HG03196 (cell line): ENCODE data around the gene GALNT1.
"Not testable (repeated sequence)": the region's sequence is repeated elsewhere in the genome, so short reads cannot be mapped to it uniquely, and the experiment has no call there.

ENCODE experiments used
- ATAC-seq: cut with Tn5 transposase; IDR thresholded peaks from one replicate; pipeline ENCODE4 v1.9.1; 2021; ENCODE audit not compliant: unreplicated experiment

The GALNT1 gene

GRCh38 chr18:35581546-35581897 is at the start of gene GALNT1:
Gene GALNT1 (plus strand): TSS chr18:35581740. CDS start chr18:35654663, 72,923 bp downstream.
- no peak for ATAC-seq

DNA sequence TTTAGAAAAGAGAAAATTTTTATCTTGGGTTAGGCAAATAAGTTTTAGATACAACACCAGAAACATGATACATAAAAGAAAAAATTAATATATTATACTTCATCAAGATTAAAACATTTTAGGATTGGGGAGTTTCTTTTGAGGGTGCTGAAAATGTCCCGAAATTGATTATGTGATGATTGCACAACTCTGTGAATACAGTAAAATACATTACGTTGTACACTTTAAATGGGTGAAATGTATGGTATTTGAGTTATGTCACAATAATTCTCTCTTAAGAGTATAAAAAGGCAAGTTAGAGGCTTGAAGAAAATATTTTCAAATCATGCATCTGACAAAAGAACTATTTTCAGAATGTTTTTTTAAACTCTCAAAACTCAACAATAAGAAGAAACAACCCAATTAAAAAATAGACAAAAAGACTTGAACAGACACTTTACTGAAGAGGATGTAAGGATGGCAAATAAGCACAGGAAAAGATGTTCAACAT is 47.6 kb upstream of the GALNT1 start:
- no peak for ATAC-seq

- ATAC-seq, result no peak
Measured at GRCh38 chr18:35535297-35535696, 46.2 kb upstream of the GALNT1 start.

DNA sequence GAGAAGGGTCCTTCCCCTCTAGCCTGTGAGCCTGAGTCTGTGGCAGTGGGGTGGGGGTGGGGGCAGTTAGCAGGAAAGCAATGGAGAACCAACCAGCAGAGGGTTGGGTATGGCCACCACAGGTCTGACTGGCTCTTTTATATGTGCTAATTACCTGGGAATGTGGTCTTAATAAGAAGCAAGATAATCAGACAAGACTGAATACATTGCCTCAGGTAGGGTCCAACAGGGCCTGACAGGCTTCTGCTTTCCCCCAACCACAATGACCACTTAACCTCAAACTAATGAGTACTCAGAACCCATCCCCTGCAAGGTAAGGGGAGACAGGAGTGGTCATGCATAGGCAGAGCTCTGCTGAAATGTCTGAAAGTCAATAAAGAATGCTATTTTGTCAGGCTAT is 39.2 kb upstream of the GALNT1 start:
- no peak for ATAC-seq

DNA sequence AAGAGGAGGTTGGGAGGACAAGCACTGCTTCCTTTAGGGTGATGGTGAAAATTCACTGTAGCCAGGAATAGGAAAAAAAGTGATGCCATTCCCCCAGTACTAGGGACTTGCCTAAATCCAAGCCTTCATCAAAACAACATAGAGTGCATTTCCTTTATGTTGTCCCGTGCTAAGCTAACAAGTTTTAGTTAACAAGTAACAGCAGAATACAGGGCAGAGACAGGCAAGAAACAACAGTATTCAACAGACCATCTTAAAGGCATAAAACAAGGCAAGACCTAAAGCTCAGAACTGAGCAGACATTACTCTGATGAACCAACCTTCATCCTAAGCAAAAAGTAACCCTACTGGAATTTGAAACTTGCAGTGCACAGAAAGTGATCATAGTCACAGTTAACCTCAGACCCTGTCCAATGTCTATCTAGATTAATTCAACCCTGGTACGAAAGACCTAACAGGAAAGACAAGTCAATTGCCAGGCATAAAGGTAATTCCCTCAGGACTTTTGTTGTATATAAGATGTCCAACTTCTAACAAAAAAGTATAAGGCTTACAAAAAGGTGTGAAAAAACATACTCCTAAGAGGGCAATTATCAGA is 34.4 kb upstream of the GALNT1 start:
- no peak for ATAC-seq

- no peak for ATAC-seq
Measured at GRCh38 chr18:35549564-35549963, 32.0 kb upstream of the GALNT1 start.

DNA sequence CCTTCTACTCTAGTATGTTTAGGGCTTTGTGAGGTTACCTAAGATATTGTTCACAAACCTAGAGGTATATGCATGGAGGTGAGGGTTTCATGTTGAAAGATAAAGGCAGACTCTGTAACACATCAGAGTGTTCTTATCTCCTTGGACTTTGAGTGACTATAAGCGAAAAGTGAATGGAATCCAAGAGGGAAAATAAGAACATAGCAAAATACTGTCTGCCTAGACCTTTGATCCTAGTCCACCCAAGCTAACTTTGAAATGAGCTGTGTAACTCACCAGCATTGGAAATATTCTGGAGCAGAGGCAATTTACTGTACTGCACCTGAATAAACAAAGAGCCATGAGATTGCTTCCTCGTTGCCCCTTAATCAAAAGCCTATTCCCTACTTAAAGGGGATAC is 28.2 kb upstream of the GALNT1 start:
- no peak for ATAC-seq

DNA sequence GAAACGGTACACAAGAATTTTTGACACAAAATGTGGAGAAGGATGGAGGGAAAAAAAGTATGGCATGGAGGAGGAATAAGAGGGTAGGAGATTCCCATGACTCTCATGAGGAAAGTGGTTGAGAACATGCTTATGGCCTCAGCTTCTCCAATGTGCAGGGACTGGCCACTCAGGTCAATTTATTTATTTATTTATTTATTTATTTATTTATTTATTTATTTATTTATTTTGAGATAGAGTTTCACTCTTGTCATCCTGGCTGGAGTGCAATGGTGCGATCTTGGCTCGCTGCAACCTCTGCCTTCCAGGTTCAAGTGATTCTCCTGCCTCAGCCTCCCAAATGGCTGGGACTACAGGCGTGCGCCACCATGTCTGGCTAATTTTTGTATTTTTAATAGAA is 26.0 kb upstream of the GALNT1 start:
- not testable (repeated sequence) for ATAC-seq

GRCh38 chr18:35559867-35560266 is 21.7 kb upstream of the GALNT1 start:
- no peak for ATAC-seq

DNA sequence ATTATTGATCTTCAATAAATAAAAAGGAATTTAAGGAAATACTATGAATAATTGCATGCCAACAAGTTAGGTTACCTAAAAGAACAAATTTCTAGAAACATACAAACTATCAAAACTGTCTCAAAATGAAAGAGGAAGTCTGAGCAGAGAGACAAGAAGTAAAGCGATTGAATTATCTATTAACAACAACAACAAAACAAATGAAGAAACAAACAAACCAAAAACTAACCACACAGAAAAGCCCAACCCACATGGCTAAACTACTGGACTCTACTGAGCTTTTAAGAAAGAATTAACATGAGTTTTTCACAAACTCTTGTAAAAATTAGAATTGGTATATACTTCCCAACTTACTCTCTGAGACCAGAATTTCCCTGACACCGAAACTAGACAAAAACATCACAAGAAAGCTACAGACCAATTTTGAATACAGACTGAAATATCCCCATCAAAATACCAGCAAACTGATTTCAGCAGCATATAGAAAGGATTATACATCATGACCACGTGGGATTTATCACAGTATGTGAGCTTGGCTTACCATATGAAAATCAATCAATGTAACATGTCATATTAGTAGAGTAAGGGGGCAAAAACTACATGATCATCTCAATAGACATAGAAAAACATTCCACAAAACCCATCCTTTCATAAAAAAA is 16.6 kb upstream of the GALNT1 start:
- peak; percentile 76 for ATAC-seq

DNA sequence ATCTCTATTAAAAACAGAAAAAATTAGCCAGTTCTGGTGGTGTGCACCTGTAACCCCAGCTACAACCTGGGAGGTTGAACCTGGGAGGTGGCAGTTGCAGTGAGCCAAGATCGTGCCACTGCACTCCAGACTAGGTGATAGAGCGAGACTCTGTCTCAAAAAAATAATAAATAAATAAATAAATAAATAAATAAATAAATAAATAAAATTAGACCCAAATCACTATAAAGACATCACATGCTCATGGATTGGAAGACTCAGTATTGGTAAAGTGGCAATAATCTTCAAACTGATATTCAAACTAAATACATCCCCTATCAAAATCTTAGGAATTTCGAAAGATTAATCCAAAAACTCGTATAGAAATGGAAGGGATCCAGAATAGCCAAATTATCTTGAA is 15.5 kb upstream of the GALNT1 start:
- ATAC-seq, result no peak

- no peak for ATAC-seq
Measured at GRCh38 chr18:35570182-35570581, 11.4 kb upstream of the GALNT1 start.

DNA sequence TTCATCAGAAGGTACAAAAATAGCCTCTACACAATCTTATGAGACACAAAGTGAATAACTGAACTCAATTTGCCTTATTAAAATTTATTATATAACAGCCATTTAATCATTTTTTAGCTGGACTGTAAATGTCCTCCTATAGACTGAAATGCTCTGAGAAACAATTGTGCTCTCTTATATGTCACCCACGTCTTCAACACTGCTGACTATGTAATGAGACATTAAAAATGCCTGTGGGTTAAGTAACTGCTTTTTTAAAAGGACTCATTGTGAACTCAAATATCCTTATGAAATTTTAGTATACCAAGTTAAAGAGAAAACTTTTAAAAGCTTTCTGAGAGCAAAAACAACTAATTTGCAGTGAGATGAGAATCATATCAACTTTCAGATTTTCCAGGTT is 10.4 kb upstream of the GALNT1 start:
- ATAC-seq, result no peak

- ATAC-seq, result no peak
Measured at GRCh38 chr18:35572644-35573043, 8.9 kb upstream of the GALNT1 start.

GRCh38 chr18:35573531-35573930 is 8.0 kb upstream of the GALNT1 start:
- ATAC-seq, result no peak

- not testable (repeated sequence) for ATAC-seq
Measured at GRCh38 chr18:35576240-35576845, 5.2 kb upstream of the GALNT1 start.

- peak; percentile 66 for ATAC-seq
Measured at GRCh38 chr18:35577045-35577848, 4.3 kb upstream of the GALNT1 start.

- ATAC-seq, result no peak
Measured at GRCh38 chr18:35578481-35578880, 3.1 kb upstream of the GALNT1 start.

DNA sequence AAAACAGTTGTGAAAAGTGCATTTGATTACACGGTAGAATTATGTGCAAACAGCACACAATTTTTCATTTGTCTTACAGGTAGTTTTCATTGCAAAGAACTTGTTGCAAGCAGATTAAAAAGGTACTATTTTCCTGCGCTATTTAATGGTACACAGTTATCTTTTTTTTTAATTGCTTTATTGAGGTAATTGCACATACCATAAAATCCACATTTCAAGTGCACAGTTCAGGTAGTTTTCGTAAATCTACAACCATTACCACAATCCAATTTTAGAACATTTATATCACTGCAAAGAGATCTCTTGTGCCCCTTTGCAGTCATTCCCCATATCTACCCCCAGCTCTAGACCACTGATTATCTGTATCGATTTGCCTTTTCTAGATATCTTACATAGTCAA is 2.6 kb upstream of the GALNT1 start:
- no peak for ATAC-seq

GRCh38 chr18:35580701-35581539 is 620 bp upstream of the GALNT1 start:
- ATAC-seq, result peak; percentile 22
